ENCODE measurements around the gene LAMA4.

LAMA4 gene

GRCh38 chr6:112275365-112275764 is 21.0 kb upstream of the LAMA4 start:
- no peak for DNase-seq

- DNase-seq: no peak
Observed at GRCh38 chr6:112274774-112275173, 20.4 kb upstream of the LAMA4 start.

- no peak for DNase-seq
Observed at GRCh38 chr6:112272799-112273198, 18.4 kb upstream of the LAMA4 start.

GRCh38 chr6:112270756-112271155 is 16.4 kb upstream of the LAMA4 start:
- DNase-seq: no peak

DNA sequence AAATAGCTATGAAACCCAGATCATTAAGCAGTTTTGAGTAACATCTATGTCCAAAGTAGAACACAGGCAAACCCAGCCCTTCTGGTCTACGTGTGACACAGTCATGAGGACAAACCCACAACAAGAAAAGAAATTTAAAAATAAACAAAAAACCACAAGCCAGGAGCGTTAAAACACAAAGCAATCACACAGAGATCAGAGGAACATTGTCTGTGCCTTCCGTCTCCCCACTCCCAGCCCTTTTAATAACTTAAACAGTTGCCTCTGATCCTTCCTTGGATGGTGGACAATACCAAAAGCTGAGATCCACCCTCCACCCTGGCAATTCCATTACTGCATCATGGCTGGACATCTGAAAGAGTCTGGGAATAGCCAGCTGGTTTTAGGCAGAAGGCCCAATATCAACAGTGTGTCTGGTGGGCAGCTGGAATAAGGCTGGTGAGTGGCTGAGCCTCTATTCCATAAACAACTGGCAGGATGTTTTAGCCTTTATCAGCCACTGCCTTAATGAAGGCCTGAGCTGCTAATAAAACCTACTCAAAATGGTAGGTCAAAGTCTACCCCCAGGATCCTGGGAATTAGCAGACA is 15.7 kb upstream of the LAMA4 start:
- no peak for DNase-seq

GRCh38 chr6:112269114-112269513 is 14.7 kb upstream of the LAMA4 start:
- no peak for DNase-seq

DNA sequence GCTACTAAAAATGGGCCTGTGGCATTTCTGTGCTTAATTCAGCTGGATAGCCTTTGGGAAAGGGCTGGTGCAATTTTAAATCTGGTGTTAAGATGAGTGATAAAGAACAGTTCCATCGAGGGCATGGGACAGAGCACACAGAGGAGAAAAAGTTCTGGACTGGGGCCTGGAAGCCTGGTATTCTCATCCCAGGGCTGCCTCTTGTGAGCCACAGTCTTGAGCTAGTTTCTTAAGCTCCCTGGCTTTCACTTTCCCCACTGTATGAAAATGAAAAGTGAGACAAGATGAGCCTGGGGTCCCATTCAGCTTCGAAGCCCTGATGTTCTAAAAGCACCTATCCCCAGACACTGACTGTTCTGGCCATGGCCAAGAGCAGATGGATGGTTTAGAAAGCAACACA is 14.3 kb upstream of the LAMA4 start:
- DNase-seq: no peak

- DNase-seq: no peak
Observed at GRCh38 chr6:112268019-112268418, 13.7 kb upstream of the LAMA4 start.

DNA sequence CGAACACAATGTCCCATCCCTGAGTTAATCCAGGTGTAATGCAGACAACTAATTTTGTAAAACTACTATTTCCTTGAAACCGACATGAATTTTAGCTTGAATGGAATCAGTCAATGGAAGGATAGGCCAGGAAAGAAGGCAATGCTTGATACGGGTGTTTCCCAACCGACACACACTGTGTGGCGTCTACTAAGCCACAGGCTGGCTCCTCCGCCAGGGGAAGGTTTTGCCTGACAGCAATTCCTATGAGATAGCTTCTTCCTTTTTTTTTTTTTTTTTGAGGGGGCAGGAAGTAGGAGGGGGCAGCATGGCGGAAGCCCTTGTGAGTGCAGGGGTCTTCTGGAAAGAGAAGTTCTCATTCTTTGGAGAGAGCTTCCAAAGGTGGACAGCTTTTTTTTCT is 12.0 kb upstream of the LAMA4 start:
- DNase-seq: no peak

DNA sequence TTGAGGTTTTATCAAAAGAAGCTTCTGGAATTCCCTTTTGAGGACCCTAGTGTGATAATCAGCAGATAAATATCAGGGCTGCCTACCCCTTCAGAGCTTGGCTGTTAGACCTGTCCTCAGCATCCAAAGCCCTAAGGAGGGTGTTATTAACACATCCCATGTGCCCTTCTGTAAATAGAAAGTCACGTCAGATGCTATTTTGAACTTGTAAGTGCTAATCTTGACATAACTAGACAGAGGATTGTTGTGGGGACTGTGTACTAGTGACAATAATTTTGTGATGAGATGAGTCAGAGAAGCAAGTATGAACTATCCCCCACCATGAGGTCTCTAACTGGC is 4.9 kb upstream of the LAMA4 start:
- DNase-seq: no peak

GRCh38 chr6:112258642-112259336 is 4.4 kb upstream of the LAMA4 start:
- DNase-seq: no peak

- no peak for DNase-seq
Observed at GRCh38 chr6:112257178-112257855, 3.0 kb upstream of the LAMA4 start.

- no peak for DNase-seq
Observed at GRCh38 chr6:112254921-112255320, 554 bp upstream of the LAMA4 start.

DNA sequence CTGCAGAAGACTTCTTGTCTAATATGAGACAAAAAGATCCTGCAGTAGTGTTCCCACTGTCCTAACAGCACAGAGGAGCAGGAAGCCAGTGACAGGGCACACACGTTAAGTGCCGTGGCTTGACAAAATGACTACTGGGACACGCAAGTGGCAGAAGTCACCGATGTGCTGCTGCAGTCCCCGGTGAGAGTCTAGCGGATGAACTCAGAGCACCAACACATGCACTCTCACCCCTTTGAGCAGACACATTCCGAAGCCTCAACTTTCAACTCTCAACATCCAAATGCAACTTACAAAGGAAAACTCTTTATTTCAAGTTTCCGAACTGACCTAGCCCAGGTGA is 898 bp downstream of the LAMA4 start:
- DNase-seq: no peak

DNA sequence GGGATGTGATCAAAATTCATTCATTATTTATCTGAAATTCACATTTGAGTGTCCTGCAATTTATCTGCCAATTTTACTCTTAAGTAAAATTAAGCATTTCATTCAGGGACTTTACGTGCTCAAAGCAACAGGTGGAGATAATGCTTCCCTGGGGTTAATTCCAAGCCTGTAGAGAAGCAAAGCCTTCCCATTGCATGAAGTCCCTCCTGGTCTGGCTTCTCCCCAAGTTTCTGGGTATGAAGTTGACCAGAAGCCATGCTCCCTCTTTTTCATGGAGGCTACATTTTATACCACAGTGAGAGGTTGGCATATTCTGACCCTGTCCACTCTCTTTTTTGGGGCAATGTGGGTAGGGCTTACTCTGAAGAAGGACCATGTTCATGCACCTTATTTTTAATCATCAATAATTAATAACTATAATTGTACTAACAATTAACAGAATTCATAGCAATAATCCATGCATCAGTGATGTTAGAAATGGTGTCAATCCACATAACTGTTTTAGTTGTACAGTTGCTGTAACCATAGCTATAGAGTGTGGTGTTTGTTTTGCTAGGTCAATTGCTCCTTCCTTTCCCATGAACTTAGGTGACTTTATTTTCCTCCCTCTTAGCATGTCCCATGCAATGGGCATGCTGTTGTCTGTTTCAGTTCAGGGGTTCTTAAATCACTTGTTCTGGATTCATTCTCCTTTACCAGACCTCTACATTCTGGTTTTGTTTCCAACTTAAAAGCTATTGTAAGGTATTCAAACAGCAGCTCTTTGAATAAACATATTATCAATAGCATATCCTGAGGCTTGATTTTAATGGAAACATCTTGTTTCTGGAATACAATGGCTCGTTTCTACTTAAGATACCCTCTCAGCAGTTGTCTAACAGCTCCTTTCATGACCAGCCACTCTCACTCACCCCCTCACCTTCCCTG is 1.5 kb downstream of the LAMA4 start:
- no peak for DNase-seq

- DNase-seq: no peak
Observed at GRCh38 chr6:112251171-112251875, 3.0 kb downstream of the LAMA4 start.

GRCh38 chr6:112249489-112249888 is 4.9 kb downstream of the LAMA4 start:
- DNase-seq: no peak

GRCh38 chr6:112247275-112247674 is 7.1 kb downstream of the LAMA4 start:
- DNase-seq: no peak

DNA sequence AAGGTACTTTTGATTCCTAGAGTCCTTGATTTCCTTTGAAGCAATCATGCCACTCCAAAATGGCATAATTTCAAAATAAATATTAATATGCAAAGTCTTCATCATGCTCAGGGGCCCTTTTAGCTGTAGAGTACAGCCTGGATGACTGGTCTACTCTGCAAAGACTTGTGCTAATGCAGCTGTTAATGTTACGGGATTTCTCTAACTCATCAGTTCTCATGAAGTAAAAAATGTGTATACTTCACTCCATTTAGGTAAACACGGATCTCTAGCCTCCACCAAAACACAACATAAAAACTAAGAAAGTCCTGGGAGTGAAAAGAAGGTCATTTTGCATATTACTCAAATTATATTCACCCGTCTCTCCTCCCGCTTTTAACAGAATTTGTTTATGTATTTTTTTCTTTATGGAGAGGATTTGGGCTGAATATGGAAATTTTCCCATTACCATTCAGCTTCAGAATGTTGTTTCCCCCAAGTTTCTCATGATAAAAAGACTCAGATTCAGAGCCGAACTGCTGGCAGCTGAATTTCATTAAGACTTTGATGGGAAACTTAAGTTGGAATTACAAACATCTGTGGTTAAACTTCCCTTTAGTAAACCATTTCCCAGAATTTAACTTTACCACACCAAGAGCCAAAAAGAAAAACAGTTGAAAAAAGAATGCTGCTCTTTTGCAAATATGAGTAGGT is 8.7 kb downstream of the LAMA4 start:
- no peak for DNase-seq

DNA sequence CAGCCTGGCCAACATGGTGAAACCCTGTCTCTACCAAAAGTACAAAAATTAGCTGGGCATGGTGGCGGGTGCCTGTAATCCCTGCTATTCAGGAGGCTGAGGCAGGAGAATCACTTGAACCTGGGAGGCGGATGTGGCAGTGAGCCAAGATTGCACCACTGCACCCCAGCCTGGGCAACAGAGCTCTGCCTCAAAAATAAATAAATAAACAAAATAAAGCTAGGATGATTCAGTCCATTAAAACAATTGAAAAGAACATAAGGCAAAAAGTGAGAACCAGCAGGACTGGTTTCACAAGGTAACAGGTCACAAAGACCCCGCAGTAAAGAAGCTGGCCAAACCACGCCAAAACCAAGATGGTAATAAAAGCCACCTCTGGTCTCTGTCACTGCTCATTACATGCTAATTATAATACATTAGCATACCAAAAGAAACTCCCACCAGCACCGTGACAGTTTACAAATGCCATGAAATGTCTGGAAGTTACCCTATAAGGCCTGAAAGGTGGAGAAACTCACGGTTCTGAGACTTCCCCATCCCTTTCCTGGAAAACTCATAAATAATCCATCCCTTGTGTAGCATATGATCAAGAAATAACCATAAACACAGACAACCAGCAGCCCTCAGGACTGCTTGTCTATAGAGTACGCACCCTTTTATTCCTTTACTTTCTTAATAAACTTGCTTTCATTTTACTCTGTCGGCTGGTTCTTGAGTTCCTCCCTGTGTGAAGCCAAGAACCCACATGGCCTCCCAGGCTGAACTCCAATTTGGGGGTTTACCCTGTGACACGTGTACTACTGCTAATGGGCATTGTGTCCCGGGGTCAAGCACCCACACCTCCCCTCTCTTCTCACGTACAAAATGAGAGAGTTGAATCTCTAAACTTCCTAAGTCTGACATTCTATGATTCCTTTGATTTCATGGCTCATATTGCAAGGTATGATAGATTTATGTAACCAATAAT is 10.2 kb downstream of the LAMA4 start:
- no peak for DNase-seq

- no peak for DNase-seq
Observed at GRCh38 chr6:112241820-112242429, 12.4 kb downstream of the LAMA4 start.
